WTC11 (cell line): ENCODE measurements around the gene GABBR2. TPM values are rescaled to one million over a fixed set of nuclear protein-coding genes. Genes with fewer than 3 reads are reported as not detected.

Source experiments
- ATAC-seq: fragments of 200-7000 bp; cut with Tn5 transposase; 2 replicates; pipeline ENCODE4 v1.10.0; 2021; ENCODE audit warnings: mild to moderate bottlenecking, moderate library complexity
- CTCF ChIA-PET: fragments of 300-600 bp; sonication (Branson Sonifier 250); formaldehyde crosslinking; loops from one replicate; lab custom pipeline; 2021; ENCODE audit warnings: antibody characterized with exemption; lab: Charles Lee
- POLR2A ChIA-PET: fragments of 350-600 bp; sonication (Branson Sonifier 250); formaldehyde crosslinking; loops from one replicate; lab custom pipeline; 2021; ENCODE audit warnings: antibody characterized with exemption; lab: Charles Lee
- DNase-seq: peaks from one replicate; pipeline ENCODE4 v3.0.0; 2021; ENCODE audit warnings: low spot score
- H3K27ac Mint-ChIP-seq: 2 replicates; pipeline ENCODE4 v1.8.0; 2021; ENCODE audit warnings: mixed read lengths
- H3K27me3 Mint-ChIP-seq: 2 replicates; pipeline ENCODE4 v1.8.0; 2021; ENCODE audit warnings: low read depth, mild to moderate bottlenecking, moderate library complexity, mixed read lengths
- H3K36me3 Mint-ChIP-seq: 2 replicates; pipeline ENCODE4 v1.8.0; 2021; ENCODE audit warnings: mixed read lengths
- H3K4me1 Mint-ChIP-seq: 2 replicates; pipeline ENCODE4 v1.8.0; 2022; ENCODE audit warnings: mixed read lengths
- H3K4me3 Mint-ChIP-seq: 2 replicates; pipeline ENCODE4 v1.8.0; 2021; ENCODE audit warnings: mild to moderate bottlenecking, moderate library complexity, mixed read lengths
- H3K9me3 Mint-ChIP-seq: 2 replicates; pipeline ENCODE4 v1.8.0; 2021; ENCODE audit warnings: mixed read lengths
- CBFB ChIP-seq: sonication (generic); formaldehyde crosslinking; IDR thresholded peaks from 2 replicates; pipeline ENCODE4 v1.8.1; 2022; ENCODE audit warnings: mild to moderate bottlenecking, low read depth, missing genetic modification reagents
- CREB1 ChIP-seq: sonication (generic); formaldehyde crosslinking; IDR thresholded peaks from 2 replicates; pipeline ENCODE4 v1.8.0; 2023; ENCODE audit warnings: mild to moderate bottlenecking, missing genetic modification reagents
- HMGA2 ChIP-seq: fragments of 250-450 bp; sonication (Bioruptor Pico); IDR thresholded peaks from 2 replicates; pipeline ENCODE4 v1.4.0; 2021; ENCODE audit warnings: mild to moderate bottlenecking, moderate library complexity
- IRF2 ChIP-seq: sonication (generic); formaldehyde crosslinking; IDR thresholded peaks from 2 replicates; pipeline ENCODE4 v1.8.0; 2022; ENCODE audit warnings: low read depth, missing genetic modification reagents, borderline replicate concordance
- JUN ChIP-seq: sonication (generic); formaldehyde crosslinking; IDR thresholded peaks from 2 replicates; pipeline ENCODE4 v1.8.0; 2023; ENCODE audit warnings: mild to moderate bottlenecking, missing genetic modification reagents
- NR1H2 ChIP-seq: sonication (generic); formaldehyde crosslinking; IDR thresholded peaks from 2 replicates; pipeline ENCODE4 v1.9.0; 2021; ENCODE audit warnings: mild to moderate bottlenecking, moderate library complexity, missing genetic modification reagents
- SMAD4 ChIP-seq: sonication (generic); formaldehyde crosslinking; IDR thresholded peaks from 2 replicates; pipeline ENCODE4 v1.8.0; 2022; ENCODE audit warnings: mild to moderate bottlenecking, missing genetic modification reagents
- total RNA-seq: library from RNA; stranded (reverse); gene quantifications from 3 replicates; pipeline ENCODE4 v1.2.3, GENCODE V29; 2021
- TF ChIP-seq, protein P1 (sequence below): sonication (generic); formaldehyde crosslinking; IDR thresholded peaks from 2 replicates; pipeline ENCODE4 v1.8.0; 2022; ENCODE audit warnings: mild to moderate bottlenecking, missing genetic modification reagents
- TF ChIP-seq, protein P2 (sequence below): sonication (generic); formaldehyde crosslinking; IDR thresholded peaks from 2 replicates; pipeline ENCODE4 v1.8.1; 2023; ENCODE audit warnings: mild to moderate bottlenecking, missing genetic modification reagents, moderate library complexity
- TF ChIP-seq, protein P3 (sequence below): sonication (generic); formaldehyde crosslinking; IDR thresholded peaks from 2 replicates; pipeline ENCODE4 v1.8.0; 2022; ENCODE audit warnings: mild to moderate bottlenecking, missing genetic modification reagents
- TF ChIP-seq, protein P4 (sequence below): sonication (generic); formaldehyde crosslinking; IDR thresholded peaks from 2 replicates; pipeline ENCODE4 v1.8.0; 2023; ENCODE audit warnings: missing genetic modification reagents, mild to moderate bottlenecking, borderline replicate concordance
- TF ChIP-seq, protein P5 (sequence below): sonication (generic); formaldehyde crosslinking; IDR thresholded peaks from 2 replicates; pipeline ENCODE4 v1.8.0; 2022; ENCODE audit warnings: mild to moderate bottlenecking, missing genetic modification reagents
- TF ChIP-seq, protein P6 (sequence below): sonication (generic); formaldehyde crosslinking; conservative IDR thresholded peaks from 2 replicates; pipeline ENCODE4 v1.8.1; 2023; ENCODE audit warnings: mild to moderate bottlenecking, low read depth, missing genetic modification reagents, moderate library complexity
- TF ChIP-seq, protein P7 (sequence below): fragments of 250-450 bp; sonication (Bioruptor Pico); IDR thresholded peaks from 2 replicates; pipeline ENCODE4 v1.9.0; 2021; ENCODE audit warnings: mild to moderate bottlenecking, borderline replicate concordance
- TF ChIP-seq, protein P8 (sequence below): sonication (generic); formaldehyde crosslinking; IDR thresholded peaks from 2 replicates; pipeline ENCODE4 v1.8.1; 2023; ENCODE audit warnings: mild to moderate bottlenecking, missing genetic modification reagents, moderate library complexity

GABBR2 gene
- total RNA-seq, 1 experiment from 2014 or later = 0.92 TPM

DNA sequence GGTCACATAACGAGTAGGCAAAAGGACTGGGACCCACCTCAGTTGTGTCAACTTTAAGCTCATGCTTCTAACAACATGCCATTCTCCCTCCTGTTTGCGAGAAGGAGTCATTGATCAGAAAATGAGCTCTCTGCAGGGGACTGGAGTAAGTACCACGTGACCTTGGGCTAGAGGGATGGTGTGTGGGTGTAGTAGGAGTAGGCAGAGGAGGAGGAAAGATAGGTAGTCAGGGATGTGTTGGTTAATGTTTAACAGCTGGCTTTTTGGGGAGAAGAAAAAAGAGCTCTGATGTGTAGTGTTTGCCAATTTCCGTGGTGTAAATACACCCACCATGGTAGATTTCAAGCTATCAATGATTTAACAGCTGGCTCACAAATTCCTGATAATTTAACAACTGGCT, 293.0 kb downstream of the GABBR2 start:
- H3K4me3 Mint-ChIP-seq = no peak overlapping the region

DNA sequence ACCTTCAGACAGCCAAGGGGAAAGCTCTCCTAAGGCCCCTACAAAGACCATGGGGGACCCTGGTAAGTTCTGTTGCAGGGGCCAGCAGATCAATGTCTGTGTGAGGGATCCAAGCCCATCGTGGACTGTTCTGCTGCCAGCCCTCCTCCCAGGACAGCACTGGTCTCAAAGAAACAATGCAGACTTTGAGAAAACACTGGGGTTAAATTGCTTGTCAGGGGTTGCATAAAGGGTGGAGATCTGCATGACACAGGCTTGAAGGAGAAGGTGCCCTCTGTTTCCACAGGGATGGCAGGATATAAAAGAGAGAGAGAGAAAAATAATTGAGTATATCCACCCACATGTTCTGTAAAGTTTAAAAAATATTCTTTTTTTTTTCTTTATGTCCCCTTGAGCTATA, 295.7 kb downstream of the GABBR2 start:
- CTCF ChIA-PET = interaction anchor here (0.6 kb wide), 1 partner anchor 339 kb away, joined by 3 read pairs; no protein-coding TSS in a partner anchor
- ATAC-seq = peak; percentile 35
- H3K36me3 Mint-ChIP-seq = no peaks in the 10 kb centered on the region
- no peak for DNase-seq
- no peak overlapping the region for H3K27ac Mint-ChIP-seq
- POLR2A ChIA-PET = no interaction called here
- peaks cover 56% of the 10 kb centered on the region for H3K4me1 Mint-ChIP-seq
- H3K9me3 Mint-ChIP-seq = peaks cover 21% of the 10 kb centered on the region
- no peak overlapping the region for H3K4me3 Mint-ChIP-seq
- H3K27me3 Mint-ChIP-seq = no peaks in the 10 kb centered on the region; the same call in 1 of the 2 replicates
- TF ChIP-seq, protein P1, sequence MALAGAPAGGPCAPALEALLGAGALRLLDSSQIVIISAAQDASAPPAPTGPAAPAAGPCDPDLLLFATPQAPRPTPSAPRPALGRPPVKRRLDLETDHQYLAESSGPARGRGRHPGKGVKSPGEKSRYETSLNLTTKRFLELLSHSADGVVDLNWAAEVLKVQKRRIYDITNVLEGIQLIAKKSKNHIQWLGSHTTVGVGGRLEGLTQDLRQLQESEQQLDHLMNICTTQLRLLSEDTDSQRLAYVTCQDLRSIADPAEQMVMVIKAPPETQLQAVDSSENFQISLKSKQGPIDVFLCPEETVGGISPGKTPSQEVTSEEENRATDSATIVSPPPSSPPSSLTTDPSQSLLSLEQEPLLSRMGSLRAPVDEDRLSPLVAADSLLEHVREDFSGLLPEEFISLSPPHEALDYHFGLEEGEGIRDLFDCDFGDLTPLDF (CRISPR knock-in tag) = no peak
- TF ChIP-seq, protein P2, sequence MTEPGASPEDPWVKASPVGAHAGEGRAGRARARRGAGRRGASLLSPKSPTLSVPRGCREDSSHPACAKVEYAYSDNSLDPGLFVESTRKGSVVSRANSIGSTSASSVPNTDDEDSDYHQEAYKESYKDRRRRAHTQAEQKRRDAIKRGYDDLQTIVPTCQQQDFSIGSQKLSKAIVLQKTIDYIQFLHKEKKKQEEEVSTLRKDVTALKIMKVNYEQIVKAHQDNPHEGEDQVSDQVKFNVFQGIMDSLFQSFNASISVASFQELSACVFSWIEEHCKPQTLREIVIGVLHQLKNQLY (CRISPR knock-in tag) = no peak
- TF ChIP-seq, protein P3, sequence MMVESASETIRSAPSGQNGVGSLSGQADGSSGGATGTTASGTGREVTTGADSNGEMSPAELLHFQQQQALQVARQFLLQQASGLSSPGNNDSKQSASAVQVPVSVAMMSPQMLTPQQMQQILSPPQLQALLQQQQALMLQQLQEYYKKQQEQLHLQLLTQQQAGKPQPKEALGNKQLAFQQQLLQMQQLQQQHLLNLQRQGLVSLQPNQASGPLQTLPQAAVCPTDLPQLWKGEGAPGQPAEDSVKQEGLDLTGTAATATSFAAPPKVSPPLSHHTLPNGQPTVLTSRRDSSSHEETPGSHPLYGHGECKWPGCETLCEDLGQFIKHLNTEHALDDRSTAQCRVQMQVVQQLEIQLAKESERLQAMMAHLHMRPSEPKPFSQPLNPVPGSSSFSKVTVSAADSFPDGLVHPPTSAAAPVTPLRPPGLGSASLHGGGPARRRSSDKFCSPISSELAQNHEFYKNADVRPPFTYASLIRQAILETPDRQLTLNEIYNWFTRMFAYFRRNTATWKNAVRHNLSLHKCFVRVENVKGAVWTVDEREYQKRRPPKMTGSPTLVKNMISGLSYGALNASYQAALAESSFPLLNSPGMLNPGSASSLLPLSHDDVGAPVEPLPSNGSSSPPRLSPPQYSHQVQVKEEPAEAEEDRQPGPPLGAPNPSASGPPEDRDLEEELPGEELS = no peak
- TF ChIP-seq JUN (CRISPR knock-in tag) = no peak
- TF ChIP-seq, protein P4, sequence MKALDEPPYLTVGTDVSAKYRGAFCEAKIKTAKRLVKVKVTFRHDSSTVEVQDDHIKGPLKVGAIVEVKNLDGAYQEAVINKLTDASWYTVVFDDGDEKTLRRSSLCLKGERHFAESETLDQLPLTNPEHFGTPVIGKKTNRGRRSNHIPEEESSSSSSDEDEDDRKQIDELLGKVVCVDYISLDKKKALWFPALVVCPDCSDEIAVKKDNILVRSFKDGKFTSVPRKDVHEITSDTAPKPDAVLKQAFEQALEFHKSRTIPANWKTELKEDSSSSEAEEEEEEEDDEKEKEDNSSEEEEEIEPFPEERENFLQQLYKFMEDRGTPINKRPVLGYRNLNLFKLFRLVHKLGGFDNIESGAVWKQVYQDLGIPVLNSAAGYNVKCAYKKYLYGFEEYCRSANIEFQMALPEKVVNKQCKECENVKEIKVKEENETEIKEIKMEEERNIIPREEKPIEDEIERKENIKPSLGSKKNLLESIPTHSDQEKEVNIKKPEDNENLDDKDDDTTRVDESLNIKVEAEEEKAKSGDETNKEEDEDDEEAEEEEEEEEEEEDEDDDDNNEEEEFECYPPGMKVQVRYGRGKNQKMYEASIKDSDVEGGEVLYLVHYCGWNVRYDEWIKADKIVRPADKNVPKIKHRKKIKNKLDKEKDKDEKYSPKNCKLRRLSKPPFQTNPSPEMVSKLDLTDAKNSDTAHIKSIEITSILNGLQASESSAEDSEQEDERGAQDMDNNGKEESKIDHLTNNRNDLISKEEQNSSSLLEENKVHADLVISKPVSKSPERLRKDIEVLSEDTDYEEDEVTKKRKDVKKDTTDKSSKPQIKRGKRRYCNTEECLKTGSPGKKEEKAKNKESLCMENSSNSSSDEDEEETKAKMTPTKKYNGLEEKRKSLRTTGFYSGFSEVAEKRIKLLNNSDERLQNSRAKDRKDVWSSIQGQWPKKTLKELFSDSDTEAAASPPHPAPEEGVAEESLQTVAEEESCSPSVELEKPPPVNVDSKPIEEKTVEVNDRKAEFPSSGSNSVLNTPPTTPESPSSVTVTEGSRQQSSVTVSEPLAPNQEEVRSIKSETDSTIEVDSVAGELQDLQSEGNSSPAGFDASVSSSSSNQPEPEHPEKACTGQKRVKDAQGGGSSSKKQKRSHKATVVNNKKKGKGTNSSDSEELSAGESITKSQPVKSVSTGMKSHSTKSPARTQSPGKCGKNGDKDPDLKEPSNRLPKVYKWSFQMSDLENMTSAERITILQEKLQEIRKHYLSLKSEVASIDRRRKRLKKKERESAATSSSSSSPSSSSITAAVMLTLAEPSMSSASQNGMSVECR (CRISPR knock-in tag) = no peak
- TF ChIP-seq SMAD4 = no peak
- TF ChIP-seq, protein P5, sequence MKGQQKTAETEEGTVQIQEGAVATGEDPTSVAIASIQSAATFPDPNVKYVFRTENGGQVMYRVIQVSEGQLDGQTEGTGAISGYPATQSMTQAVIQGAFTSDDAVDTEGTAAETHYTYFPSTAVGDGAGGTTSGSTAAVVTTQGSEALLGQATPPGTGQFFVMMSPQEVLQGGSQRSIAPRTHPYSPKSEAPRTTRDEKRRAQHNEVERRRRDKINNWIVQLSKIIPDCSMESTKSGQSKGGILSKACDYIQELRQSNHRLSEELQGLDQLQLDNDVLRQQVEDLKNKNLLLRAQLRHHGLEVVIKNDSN (CRISPR knock-in tag) = no peak
- no peak for TF ChIP-seq CREB1 (CRISPR knock-in tag)
- TF ChIP-seq IRF2 (CRISPR knock-in tag) = no peak
- TF ChIP-seq HMGA2 (CRISPR knock-in tag) = no peak
- TF ChIP-seq, protein P6, sequence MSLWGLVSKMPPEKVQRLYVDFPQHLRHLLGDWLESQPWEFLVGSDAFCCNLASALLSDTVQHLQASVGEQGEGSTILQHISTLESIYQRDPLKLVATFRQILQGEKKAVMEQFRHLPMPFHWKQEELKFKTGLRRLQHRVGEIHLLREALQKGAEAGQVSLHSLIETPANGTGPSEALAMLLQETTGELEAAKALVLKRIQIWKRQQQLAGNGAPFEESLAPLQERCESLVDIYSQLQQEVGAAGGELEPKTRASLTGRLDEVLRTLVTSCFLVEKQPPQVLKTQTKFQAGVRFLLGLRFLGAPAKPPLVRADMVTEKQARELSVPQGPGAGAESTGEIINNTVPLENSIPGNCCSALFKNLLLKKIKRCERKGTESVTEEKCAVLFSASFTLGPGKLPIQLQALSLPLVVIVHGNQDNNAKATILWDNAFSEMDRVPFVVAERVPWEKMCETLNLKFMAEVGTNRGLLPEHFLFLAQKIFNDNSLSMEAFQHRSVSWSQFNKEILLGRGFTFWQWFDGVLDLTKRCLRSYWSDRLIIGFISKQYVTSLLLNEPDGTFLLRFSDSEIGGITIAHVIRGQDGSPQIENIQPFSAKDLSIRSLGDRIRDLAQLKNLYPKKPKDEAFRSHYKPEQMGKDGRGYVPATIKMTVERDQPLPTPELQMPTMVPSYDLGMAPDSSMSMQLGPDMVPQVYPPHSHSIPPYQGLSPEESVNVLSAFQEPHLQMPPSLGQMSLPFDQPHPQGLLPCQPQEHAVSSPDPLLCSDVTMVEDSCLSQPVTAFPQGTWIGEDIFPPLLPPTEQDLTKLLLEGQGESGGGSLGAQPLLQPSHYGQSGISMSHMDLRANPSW (CRISPR knock-in tag) = no peak
- no peak for TF ChIP-seq NR1H2
- TF ChIP-seq, protein P7, sequence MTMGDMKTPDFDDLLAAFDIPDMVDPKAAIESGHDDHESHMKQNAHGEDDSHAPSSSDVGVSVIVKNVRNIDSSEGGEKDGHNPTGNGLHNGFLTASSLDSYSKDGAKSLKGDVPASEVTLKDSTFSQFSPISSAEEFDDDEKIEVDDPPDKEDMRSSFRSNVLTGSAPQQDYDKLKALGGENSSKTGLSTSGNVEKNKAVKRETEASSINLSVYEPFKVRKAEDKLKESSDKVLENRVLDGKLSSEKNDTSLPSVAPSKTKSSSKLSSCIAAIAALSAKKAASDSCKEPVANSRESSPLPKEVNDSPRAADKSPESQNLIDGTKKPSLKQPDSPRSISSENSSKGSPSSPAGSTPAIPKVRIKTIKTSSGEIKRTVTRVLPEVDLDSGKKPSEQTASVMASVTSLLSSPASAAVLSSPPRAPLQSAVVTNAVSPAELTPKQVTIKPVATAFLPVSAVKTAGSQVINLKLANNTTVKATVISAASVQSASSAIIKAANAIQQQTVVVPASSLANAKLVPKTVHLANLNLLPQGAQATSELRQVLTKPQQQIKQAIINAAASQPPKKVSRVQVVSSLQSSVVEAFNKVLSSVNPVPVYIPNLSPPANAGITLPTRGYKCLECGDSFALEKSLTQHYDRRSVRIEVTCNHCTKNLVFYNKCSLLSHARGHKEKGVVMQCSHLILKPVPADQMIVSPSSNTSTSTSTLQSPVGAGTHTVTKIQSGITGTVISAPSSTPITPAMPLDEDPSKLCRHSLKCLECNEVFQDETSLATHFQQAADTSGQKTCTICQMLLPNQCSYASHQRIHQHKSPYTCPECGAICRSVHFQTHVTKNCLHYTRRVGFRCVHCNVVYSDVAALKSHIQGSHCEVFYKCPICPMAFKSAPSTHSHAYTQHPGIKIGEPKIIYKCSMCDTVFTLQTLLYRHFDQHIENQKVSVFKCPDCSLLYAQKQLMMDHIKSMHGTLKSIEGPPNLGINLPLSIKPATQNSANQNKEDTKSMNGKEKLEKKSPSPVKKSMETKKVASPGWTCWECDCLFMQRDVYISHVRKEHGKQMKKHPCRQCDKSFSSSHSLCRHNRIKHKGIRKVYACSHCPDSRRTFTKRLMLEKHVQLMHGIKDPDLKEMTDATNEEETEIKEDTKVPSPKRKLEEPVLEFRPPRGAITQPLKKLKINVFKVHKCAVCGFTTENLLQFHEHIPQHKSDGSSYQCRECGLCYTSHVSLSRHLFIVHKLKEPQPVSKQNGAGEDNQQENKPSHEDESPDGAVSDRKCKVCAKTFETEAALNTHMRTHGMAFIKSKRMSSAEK (CRISPR knock-in tag) = no peak

More for the DNA sequence above, 293.0 kb downstream of the GABBR2 start:
- ChIA-PET POLR2A (no interaction called here), CTCF (interaction anchor here (0.7 to 3.4 kb wide), 10 partner anchors 16 to 227 kb away, joined by 3 to 20 read pairs (median 5); no protein-coding TSS in a partner anchor)
- no peak for DNase-seq
- peak; percentile 29; the same call in 1 of the 2 replicates for ATAC-seq
- peaks cover 2% of the 10 kb centered on the region; the same call in 1 of the 2 replicates for H3K27me3 Mint-ChIP-seq
- no peak overlapping the region for H3K27ac Mint-ChIP-seq
- no peaks in the 10 kb centered on the region for H3K36me3 Mint-ChIP-seq
- peaks cover 45% of the 10 kb centered on the region for H3K4me1 Mint-ChIP-seq
- peaks cover 21% of the 10 kb centered on the region for H3K9me3 Mint-ChIP-seq
- TF ChIP-seq CBFB (CRISPR knock-in tag) = no peak
- TF ChIP-seq, protein P5 (CRISPR knock-in tag) = peak; percentile 56; the same call in 1 of the 2 replicates
- TF ChIP-seq, protein P8, sequence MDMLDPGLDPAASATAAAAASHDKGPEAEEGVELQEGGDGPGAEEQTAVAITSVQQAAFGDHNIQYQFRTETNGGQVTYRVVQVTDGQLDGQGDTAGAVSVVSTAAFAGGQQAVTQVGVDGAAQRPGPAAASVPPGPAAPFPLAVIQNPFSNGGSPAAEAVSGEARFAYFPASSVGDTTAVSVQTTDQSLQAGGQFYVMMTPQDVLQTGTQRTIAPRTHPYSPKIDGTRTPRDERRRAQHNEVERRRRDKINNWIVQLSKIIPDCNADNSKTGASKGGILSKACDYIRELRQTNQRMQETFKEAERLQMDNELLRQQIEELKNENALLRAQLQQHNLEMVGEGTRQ = peak; percentile 70
